ENCODE measurements around the gene PRR20G.

DNA sequence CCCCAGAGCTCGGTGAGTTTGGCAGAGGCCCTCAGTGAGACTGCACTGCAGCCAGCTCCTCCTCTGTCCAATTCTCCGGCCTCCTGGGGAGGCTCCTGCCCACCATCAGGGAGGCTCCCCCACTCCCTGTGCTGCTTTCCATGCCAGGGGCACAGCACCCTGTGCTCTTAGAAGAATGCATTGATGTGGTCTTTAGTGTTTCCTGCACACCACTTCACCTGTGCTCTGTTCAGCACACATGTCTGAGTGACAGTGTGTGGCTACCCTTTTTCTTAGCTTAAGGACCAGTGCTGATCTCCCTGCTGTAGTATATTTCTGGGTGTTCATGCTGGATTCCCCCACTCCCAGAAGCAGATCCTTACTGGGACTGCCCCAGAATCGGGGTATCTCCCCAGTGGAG is 36.2 kb upstream of the PRR20G start:
- TF ChIP-seq, protein P1, sequence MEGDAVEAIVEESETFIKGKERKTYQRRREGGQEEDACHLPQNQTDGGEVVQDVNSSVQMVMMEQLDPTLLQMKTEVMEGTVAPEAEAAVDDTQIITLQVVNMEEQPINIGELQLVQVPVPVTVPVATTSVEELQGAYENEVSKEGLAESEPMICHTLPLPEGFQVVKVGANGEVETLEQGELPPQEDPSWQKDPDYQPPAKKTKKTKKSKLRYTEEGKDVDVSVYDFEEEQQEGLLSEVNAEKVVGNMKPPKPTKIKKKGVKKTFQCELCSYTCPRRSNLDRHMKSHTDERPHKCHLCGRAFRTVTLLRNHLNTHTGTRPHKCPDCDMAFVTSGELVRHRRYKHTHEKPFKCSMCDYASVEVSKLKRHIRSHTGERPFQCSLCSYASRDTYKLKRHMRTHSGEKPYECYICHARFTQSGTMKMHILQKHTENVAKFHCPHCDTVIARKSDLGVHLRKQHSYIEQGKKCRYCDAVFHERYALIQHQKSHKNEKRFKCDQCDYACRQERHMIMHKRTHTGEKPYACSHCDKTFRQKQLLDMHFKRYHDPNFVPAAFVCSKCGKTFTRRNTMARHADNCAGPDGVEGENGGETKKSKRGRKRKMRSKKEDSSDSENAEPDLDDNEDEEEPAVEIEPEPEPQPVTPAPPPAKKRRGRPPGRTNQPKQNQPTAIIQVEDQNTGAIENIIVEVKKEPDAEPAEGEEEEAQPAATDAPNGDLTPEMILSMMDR (IDR thresholded peaks at IDR 0.05), result no peak
- TF ChIP-seq POLR2A (IDR thresholded peaks at IDR 0.05) (no peak), EP300 (IDR thresholded peaks at IDR 0.05) (no peak), POLR2AphosphoS5 (IDR thresholded peaks at IDR 0.05) (no peak)

All from stomach (tissue), 4 donors.